ENCODE results near the gene ZNHIT1. TPM values are rescaled to one million over a fixed set of nuclear protein-coding genes. Genes with fewer than 3 reads are reported as not detected.
"Not testable (repeated sequence)": the region's sequence is repeated elsewhere in the genome, so short reads cannot be mapped to it uniquely, and the experiment has no call there.

ZNHIT1 gene
- total RNA-seq, 4 donors from 2014 or later: 40.7 to 53.3 (median 52.0) TPM

- peaks cover 0 to 4% of the 10 kb centered on the region in 2 donors for H3K4me1 ChIP-seq
- no peak for DNase-seq
- intact Hi-C loops (cut with DNase I; ENCODE audit: low total_unique reads): no loop called here
- no peak within 1 kb of the TSS for H3K27ac ChIP-seq
- H3K36me3 ChIP-seq: no peaks in the 10 kb centered on the region
- no peaks in the 10 kb centered on the region for H3K9me3 ChIP-seq
- H3K4me3 ChIP-seq: no peak within 1 kb of the TSS
- peaks cover 0 to 12% of the 10 kb centered on the region in 2 donors for H3K27me3 ChIP-seq
- TF ChIP-seq POLR2A (IDR thresholded peaks at IDR 0.05) (no peak), CTCF (IDR thresholded peaks at IDR 0.05) (no peak)
These were observed 16.9 kb upstream of the ZNHIT1 start, which contains the start of gene MOGAT3 for GRCh38 chr7:101200862-101201599. MOGAT3 (minus strand) TSS chr7:101201036; CDS start chr7:101200854, 182 bp downstream.

- intact Hi-C loops (cut with DNase I; ENCODE audit: low total_unique reads): no loop called here
- Histone ChIP-seq H3K27ac (no peak overlapping the region), H3K36me3 (no peaks in the 10 kb centered on the region), H3K9me3 (no peaks in the 10 kb centered on the region), H3K27me3 (peaks cover 0 to 12% of the 10 kb centered on the region in 2 donors), H3K4me1 (peaks cover 0 to 4% of the 10 kb centered on the region in 2 donors), H3K4me3 (no peak overlapping the region)
- no peak for DNase-seq
- TF ChIP-seq CTCF (IDR thresholded peaks at IDR 0.05) (no peak), POLR2A (IDR thresholded peaks at IDR 0.05) (no peak)
These were observed 16.0 kb upstream of the ZNHIT1 start for GRCh38 chr7:101201695-101202602.

- TF ChIP-seq POLR2A (IDR thresholded peaks at IDR 0.05) (no peak), CTCF (IDR thresholded peaks at IDR 0.05) (no peak)
- Histone ChIP-seq H3K36me3 (no peaks in the 10 kb centered on the region), H3K4me3 (no peak overlapping the region), H3K27me3 (peaks cover 0 to 12% of the 10 kb centered on the region in 2 donors), H3K27ac (no peak overlapping the region), H3K4me1 (peaks cover 0 to 4% of the 10 kb centered on the region in 2 donors), H3K9me3 (no peaks in the 10 kb centered on the region)
- no peak for DNase-seq
- intact Hi-C loops (cut with DNase I; ENCODE audit: low total_unique reads): no loop called here
These were observed 15.4 kb upstream of the ZNHIT1 start for GRCh38 chr7:101202603-101202918.

GRCh38 chr7:101203740-101204738 is 13.9 kb upstream of the ZNHIT1 start:
- intact Hi-C loops (cut with DNase I; ENCODE audit: low total_unique reads); DNase-seq; H3K36me3 ChIP-seq; H3K9me3 ChIP-seq; H3K27ac ChIP-seq; H3K4me3 ChIP-seq; H3K4me1 ChIP-seq: not testable (repeated sequence)
- H3K27me3 ChIP-seq: peaks cover 0 to 12% of the 10 kb centered on the region in 2 donors
